Panc1 (cell line): ENCODE results near the gene SPRED2.

ENCODE experiments used
- CTCF ChIP-seq: fragments of 450-650 bp; IDR thresholded peaks from 2 replicates; pipeline ENCODE4 v1.5.1; 2017; ENCODE audit warnings: mild to moderate bottlenecking
- REST ChIP-seq, 2 experiments: IDR thresholded peaks; 2 replicates each; pipeline ENCODE4 v1.6.1; 2011 to 2012; ENCODE audit warnings: low read depth in 2 of 2, control low read depth in 1 of 2, low read length in 1 of 2, mild to moderate bottlenecking in 1 of 2, moderate library complexity in 1 of 2; ENCODE audit not compliant: insufficient read depth in 1 of 2
- TCF7L2 ChIP-seq: IDR thresholded peaks from 2 replicates; pipeline ENCODE4 v1.6.1; 2011; ENCODE audit warnings: mild to moderate bottlenecking, low read depth, low read length, inconsistent platforms

- TF ChIP-seq CTCF, result no peak
- no peak for TF ChIP-seq TCF7L2
- TF ChIP-seq REST (IDR thresholded peaks at IDR 0.05; ENCODE audit: insufficient read depth in 1 of 2, low read depth in 2 of 2, low read length in 1 of 2), result no peak
Measured at GRCh38 chr2:65442420-65443020, 10.1 kb upstream of the SPRED2 start.
